ENCODE results near the gene GNAQ.
A peak's percentile ranks its signal among the peaks of the same experiment; 100 is the strongest.

The GNAQ gene

GRCh38 chr9:77848897-77849296 lies 182.7 kb downstream of the GNAQ start:
- Histone ChIP-seq H3K36me3 (ENCODE audit: insufficient read depth, low read length) (no peaks in the 10 kb centered on the region), H3K4me3 (ENCODE audit: low read depth, low read length) (peak overlapping the region; percentile 28; the same call in 1 of the 2 replicates), H3K27ac (ENCODE audit: low read depth, low read length) (peak overlapping the region; percentile 68), H3K27me3 (ENCODE audit: insufficient read depth, low read length) (no peaks in the 10 kb centered on the region), H3K79me2 (ENCODE audit: control insufficient read depth, insufficient read depth, low read length, unreplicated experiment) (peaks cover 20% of the 10 kb centered on the region), H3K4me1 (ENCODE audit: control insufficient read depth, insufficient read depth, low read length, unreplicated experiment) (peaks cover 42% of the 10 kb centered on the region), H2AFZ (ENCODE audit: low read length, unreplicated experiment) (no peak overlapping the region)

GRCh38 chr9:77848404-77848803 lies 183.2 kb downstream of the GNAQ start:
- H3K4me1 ChIP-seq (ENCODE audit: control insufficient read depth, insufficient read depth, low read length, unreplicated experiment): peaks cover 47% of the 10 kb centered on the region
- H3K27me3 ChIP-seq (ENCODE audit: insufficient read depth, low read length): no peaks in the 10 kb centered on the region
- peaks cover 20% of the 10 kb centered on the region for H3K79me2 ChIP-seq (ENCODE audit: control insufficient read depth, insufficient read depth, low read length, unreplicated experiment)
- H2AFZ ChIP-seq (ENCODE audit: low read length, unreplicated experiment): no peak overlapping the region
- H3K4me3 ChIP-seq (ENCODE audit: low read depth, low read length): peak overlapping the region; percentile 28; the same call in 1 of the 2 replicates
- H3K27ac ChIP-seq (ENCODE audit: low read depth, low read length): peak overlapping the region; percentile 68
- H3K36me3 ChIP-seq (ENCODE audit: insufficient read depth, low read length): no peaks in the 10 kb centered on the region

GRCh38 chr9:77847626-77848025 lies 184.0 kb downstream of the GNAQ start:
- H3K27me3 ChIP-seq (ENCODE audit: insufficient read depth, low read length): no peaks in the 10 kb centered on the region
- H3K4me1 ChIP-seq (ENCODE audit: control insufficient read depth, insufficient read depth, low read length, unreplicated experiment): peaks cover 49% of the 10 kb centered on the region
- peak overlapping the region; percentile 68 for H3K27ac ChIP-seq (ENCODE audit: low read depth, low read length)
- no peaks in the 10 kb centered on the region for H3K36me3 ChIP-seq (ENCODE audit: insufficient read depth, low read length)
- H3K4me3 ChIP-seq (ENCODE audit: low read depth, low read length): no peak overlapping the region
- no peak overlapping the region for H2AFZ ChIP-seq (ENCODE audit: low read length, unreplicated experiment)
- H3K79me2 ChIP-seq (ENCODE audit: control insufficient read depth, insufficient read depth, low read length, unreplicated experiment): peaks cover 20% of the 10 kb centered on the region

- H3K79me2 ChIP-seq (ENCODE audit: control insufficient read depth, insufficient read depth, low read length, unreplicated experiment): peaks cover 20% of the 10 kb centered on the region
- peak overlapping the region; percentile 68 for H3K27ac ChIP-seq (ENCODE audit: low read depth, low read length)
- peaks cover 47% of the 10 kb centered on the region for H3K4me1 ChIP-seq (ENCODE audit: control insufficient read depth, insufficient read depth, low read length, unreplicated experiment)
- no peaks in the 10 kb centered on the region for H3K27me3 ChIP-seq (ENCODE audit: insufficient read depth, low read length)
- no peak overlapping the region for H3K4me3 ChIP-seq (ENCODE audit: low read depth, low read length)
- H3K36me3 ChIP-seq (ENCODE audit: insufficient read depth, low read length): no peaks in the 10 kb centered on the region
- no peak overlapping the region for H2AFZ ChIP-seq (ENCODE audit: low read length, unreplicated experiment)
Observed at GRCh38 chr9:77847059-77847499, 184.5 kb downstream of the GNAQ start.

- Histone ChIP-seq H3K4me1 (ENCODE audit: control insufficient read depth, insufficient read depth, low read length, unreplicated experiment) (peaks cover 62% of the 10 kb centered on the region), H3K27ac (ENCODE audit: low read depth, low read length) (no peak overlapping the region), H3K36me3 (ENCODE audit: insufficient read depth, low read length) (no peaks in the 10 kb centered on the region), H3K4me3 (ENCODE audit: low read depth, low read length) (no peak overlapping the region), H2AFZ (ENCODE audit: low read length, unreplicated experiment) (no peak overlapping the region), H3K79me2 (ENCODE audit: control insufficient read depth, insufficient read depth, low read length, unreplicated experiment) (peaks cover 23% of the 10 kb centered on the region), H3K27me3 (ENCODE audit: insufficient read depth, low read length) (no peaks in the 10 kb centered on the region)
Observed at GRCh38 chr9:77844415-77844814, 187.2 kb downstream of the GNAQ start.

GRCh38 chr9:77843871-77844155 lies 187.8 kb downstream of the GNAQ start:
- H2AFZ ChIP-seq (ENCODE audit: low read length, unreplicated experiment): no peak overlapping the region
- H3K36me3 ChIP-seq (ENCODE audit: insufficient read depth, low read length): no peaks in the 10 kb centered on the region
- no peaks in the 10 kb centered on the region for H3K27me3 ChIP-seq (ENCODE audit: insufficient read depth, low read length)
- H3K79me2 ChIP-seq (ENCODE audit: control insufficient read depth, insufficient read depth, low read length, unreplicated experiment): peaks cover 27% of the 10 kb centered on the region
- no peak overlapping the region for H3K4me3 ChIP-seq (ENCODE audit: low read depth, low read length)
- no peak overlapping the region for H3K27ac ChIP-seq (ENCODE audit: low read depth, low read length)
- peaks cover 64% of the 10 kb centered on the region for H3K4me1 ChIP-seq (ENCODE audit: control insufficient read depth, insufficient read depth, low read length, unreplicated experiment)

- H2AFZ ChIP-seq (ENCODE audit: low read length, unreplicated experiment): no peak overlapping the region
- H3K36me3 ChIP-seq (ENCODE audit: insufficient read depth, low read length): no peaks in the 10 kb centered on the region
- H3K27ac ChIP-seq (ENCODE audit: low read depth, low read length): no peak overlapping the region
- H3K4me1 ChIP-seq (ENCODE audit: control insufficient read depth, insufficient read depth, low read length, unreplicated experiment): peaks cover 63% of the 10 kb centered on the region
- no peaks in the 10 kb centered on the region for H3K27me3 ChIP-seq (ENCODE audit: insufficient read depth, low read length)
- peaks cover 25% of the 10 kb centered on the region for H3K79me2 ChIP-seq (ENCODE audit: control insufficient read depth, insufficient read depth, low read length, unreplicated experiment)
- no peak overlapping the region for H3K4me3 ChIP-seq (ENCODE audit: low read depth, low read length)
Observed at GRCh38 chr9:77843076-77843870, 188.3 kb downstream of the GNAQ start.

GRCh38 chr9:77841739-77842386 lies 189.7 kb downstream of the GNAQ start:
- Histone ChIP-seq H3K27me3 (ENCODE audit: insufficient read depth, low read length) (no peaks in the 10 kb centered on the region), H3K4me3 (ENCODE audit: low read depth, low read length) (no peak overlapping the region), H3K4me1 (ENCODE audit: control insufficient read depth, insufficient read depth, low read length, unreplicated experiment) (peaks cover 50% of the 10 kb centered on the region), H3K27ac (ENCODE audit: low read depth, low read length) (no peak overlapping the region), H2AFZ (ENCODE audit: low read length, unreplicated experiment) (no peak overlapping the region), H3K79me2 (ENCODE audit: control insufficient read depth, insufficient read depth, low read length, unreplicated experiment) (peaks cover 16% of the 10 kb centered on the region), H3K36me3 (ENCODE audit: insufficient read depth, low read length) (no peaks in the 10 kb centered on the region)

- peaks cover 47% of the 10 kb centered on the region for H3K4me1 ChIP-seq (ENCODE audit: control insufficient read depth, insufficient read depth, low read length, unreplicated experiment)
- H2AFZ ChIP-seq (ENCODE audit: low read length, unreplicated experiment): no peak overlapping the region
- no peaks in the 10 kb centered on the region for H3K27me3 ChIP-seq (ENCODE audit: insufficient read depth, low read length)
- peak overlapping the region; percentile 79 for H3K27ac ChIP-seq (ENCODE audit: low read depth, low read length)
- peaks cover 8% of the 10 kb centered on the region for H3K79me2 ChIP-seq (ENCODE audit: control insufficient read depth, insufficient read depth, low read length, unreplicated experiment)
- H3K4me3 ChIP-seq (ENCODE audit: low read depth, low read length): peak overlapping the region; percentile 14; the same call in 1 of the 2 replicates
- no peaks in the 10 kb centered on the region for H3K36me3 ChIP-seq (ENCODE audit: insufficient read depth, low read length)
Observed at GRCh38 chr9:77839459-77840140, 192.0 kb downstream of the GNAQ start.

GRCh38 chr9:77838986-77839385 lies 192.6 kb downstream of the GNAQ start:
- Histone ChIP-seq H3K27ac (ENCODE audit: low read depth, low read length) (peak overlapping the region; percentile 79), H3K79me2 (ENCODE audit: control insufficient read depth, insufficient read depth, low read length, unreplicated experiment) (peaks cover 8% of the 10 kb centered on the region), H3K36me3 (ENCODE audit: insufficient read depth, low read length) (no peaks in the 10 kb centered on the region), H3K27me3 (ENCODE audit: insufficient read depth, low read length) (no peaks in the 10 kb centered on the region), H3K4me1 (ENCODE audit: control insufficient read depth, insufficient read depth, low read length, unreplicated experiment) (peaks cover 47% of the 10 kb centered on the region), H2AFZ (ENCODE audit: low read length, unreplicated experiment) (no peak overlapping the region), H3K4me3 (ENCODE audit: low read depth, low read length) (no peak overlapping the region)

Data from ACC112 (cell line).